ENCODE measurements around the gene LPAR3.
"Not testable (repeated sequence)": the region's sequence is repeated elsewhere in the genome, so short reads cannot be mapped to it uniquely, and the experiment has no call there.

The LPAR3 gene

GRCh38 chr1:84902727-84903126 lies 9.7 kb upstream of the LPAR3 start:
- DNase-seq = not testable (repeated sequence)

DNA sequence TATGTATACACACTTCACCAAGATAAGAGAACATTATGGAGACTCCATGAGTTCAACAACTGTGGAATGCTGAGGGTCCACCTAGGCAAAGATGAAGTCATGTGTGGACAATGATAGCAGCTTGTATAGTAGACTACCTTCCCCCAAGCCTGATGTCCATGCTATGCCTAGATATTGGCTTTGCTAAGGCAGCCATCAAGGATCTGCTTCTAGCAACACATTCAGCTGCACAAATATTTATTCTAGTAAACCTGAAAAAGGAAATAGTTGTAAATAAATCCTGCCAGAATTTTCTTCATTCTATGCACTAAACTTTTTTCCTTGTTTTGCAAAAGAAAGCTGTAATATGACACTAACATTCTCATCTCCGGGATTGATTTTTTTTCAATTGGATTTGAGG lies 7.0 kb upstream of the LPAR3 start:
- no peak for DNase-seq

DNA sequence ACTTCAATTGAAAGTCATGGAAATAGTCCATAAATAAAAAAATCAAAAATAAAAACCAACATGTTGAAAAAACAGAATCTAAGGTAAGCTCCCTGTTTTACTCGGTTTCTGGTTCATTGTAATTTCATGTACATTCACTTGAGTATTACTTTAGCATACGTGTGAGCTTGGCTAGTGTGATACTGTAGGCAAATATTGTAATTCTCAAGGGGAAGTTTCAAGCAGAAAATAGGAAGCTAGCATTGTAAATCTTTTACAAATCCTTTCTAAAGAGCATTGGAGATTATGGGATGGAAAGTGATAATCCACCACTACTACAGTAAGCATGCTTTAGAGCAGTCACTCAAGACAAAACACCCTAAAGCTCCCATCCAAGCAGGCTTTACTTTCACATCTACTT lies 3.3 kb upstream of the LPAR3 start:
- no peak for DNase-seq

DNA sequence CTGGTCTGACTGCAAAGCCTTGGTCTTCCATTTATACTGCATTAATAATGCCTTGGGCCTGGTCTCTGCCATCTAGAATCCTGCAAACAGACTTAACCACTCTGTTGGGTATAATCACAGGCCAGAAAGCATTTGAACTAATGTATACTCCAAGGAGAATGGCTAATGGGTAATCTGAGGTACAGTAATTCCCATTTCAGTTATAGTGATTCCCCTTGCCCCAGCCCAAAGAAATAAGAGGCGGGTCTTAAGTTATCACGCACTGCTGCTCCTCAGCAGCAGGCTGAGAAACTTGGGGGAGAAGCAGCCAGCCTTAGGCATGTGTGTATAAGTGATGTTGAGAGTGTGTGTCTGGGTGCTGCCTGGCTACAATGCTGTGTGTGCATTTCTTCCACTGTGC lies 2.4 kb downstream of the LPAR3 start:
- DNase-seq = no peak

DNA sequence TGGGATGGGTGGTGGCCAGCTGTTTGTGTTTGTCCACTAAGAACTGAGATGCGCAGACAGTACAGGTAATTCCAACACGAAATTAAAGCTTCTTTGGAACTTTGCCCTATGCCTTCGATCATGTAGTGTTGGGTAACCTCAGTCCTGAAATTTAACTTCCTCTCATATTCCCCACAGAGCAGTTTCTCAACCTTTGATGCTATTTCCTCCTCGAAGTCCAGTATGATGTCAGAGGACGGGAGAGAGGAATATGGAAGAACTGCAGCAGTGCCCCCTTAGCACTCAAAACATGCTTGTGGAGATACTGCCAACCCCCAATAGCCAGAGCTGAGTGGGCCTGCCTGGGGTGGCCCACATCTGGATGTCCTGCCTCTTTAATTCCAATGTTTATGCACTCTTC lies 3.6 kb downstream of the LPAR3 start:
- DNase-seq = no peak

DNA sequence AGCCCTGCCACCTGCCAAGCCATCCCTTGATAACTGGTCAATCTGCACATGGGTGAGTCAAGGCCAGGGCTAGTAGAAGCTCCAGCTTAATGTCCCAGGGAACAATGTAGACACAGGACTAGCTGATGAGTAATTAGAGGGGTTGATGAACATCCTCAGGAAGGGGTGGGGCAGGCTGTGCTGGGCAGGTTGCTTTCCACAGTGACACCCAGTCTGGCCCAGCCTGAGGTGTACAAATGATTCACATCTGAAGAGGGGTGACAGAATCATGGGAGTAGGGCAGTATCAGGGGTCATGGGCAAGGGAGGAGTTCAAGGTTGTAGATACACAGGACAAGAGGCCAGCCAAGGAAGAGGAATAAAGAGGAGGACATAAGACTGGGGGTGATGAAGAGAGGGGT lies 4.3 kb downstream of the LPAR3 start:
- no peak for DNase-seq

- no peak for DNase-seq
These were observed 5.6 kb downstream of the LPAR3 start for GRCh38 chr1:84887261-84887934.

DNA sequence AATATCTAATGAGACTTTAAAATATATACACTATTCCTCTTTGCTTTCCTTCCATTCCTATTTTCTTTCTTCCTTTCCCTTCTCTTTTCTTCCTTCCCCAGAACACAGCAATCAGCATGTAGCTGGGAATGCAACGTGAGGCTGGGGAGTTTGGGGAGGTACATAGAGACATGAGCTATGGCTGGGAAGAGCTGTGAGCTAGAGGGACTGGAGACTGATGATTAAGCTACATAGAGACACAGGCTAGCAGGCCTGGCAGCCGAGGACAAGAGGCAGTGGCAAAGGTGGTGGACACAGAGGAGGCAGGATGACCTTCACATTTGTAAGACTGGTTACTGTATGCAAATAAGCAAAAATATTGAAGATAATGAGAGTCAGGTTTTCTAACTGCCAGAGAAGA lies 7.5 kb downstream of the LPAR3 start:
- DNase-seq = no peak

- DNase-seq = no peak
These were observed 8.2 kb downstream of the LPAR3 start for GRCh38 chr1:84884671-84885389.

DNA sequence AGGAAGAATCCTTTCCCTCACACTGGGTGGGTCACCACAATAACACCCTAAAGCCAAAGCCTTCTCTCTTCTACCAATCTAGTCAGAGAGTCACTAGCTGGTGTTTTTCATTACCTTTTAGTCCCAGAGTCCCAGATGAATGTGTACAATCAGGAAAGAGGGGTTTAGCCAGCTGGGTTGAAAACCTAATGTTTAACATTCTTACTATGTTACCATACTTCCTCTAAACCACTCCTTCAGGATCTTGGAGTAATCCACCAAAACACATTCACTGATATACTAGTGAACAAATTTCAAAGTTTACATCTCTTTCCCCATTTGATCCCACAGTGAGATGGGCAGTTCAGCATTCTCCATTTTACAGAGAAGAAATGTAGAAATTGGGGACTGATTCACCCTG lies 9.7 kb downstream of the LPAR3 start:
- no peak for DNase-seq

DNA sequence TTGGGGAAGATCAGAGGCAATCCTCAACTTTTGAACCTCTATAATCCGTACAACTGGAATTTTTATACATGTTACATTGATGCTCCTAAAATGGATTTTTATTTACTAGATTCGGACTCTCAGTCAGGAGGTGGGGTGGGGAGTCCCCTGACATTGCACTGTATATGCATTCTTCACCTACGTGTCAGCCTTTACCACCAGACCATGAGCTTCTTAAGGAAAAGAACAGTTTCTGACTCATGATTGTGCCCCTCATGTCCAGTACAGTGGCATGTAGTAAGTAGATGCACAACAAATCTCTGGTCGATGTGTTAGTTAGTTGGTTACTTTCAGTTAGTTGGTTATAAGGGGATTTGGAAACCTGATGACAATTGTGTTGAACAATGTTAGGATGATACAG lies 15.4 kb downstream of the LPAR3 start:
- no peak for DNase-seq

- no peak for DNase-seq
These were observed 16.7 kb downstream of the LPAR3 start for GRCh38 chr1:84876353-84876752.

DNA sequence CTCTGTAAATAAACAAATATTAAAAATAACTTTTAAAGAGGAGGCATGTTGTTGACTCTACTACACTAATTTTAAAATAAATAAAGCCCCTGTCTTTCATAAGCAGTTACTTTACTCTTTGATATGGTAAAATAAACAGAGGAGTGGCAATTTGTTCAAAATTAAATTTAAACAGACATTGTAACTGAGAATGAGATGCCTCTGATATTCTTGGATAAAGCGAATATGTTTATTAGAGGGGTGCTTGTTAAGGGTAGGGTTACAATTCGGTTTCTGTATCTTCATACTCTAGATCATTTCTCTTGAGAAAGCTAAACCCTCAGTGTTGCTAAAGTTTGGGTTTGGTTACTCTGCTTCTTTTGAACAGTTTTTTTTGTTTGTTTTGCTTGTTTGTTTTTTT lies 19.6 kb downstream of the LPAR3 start:
- no peak for DNase-seq

DNA sequence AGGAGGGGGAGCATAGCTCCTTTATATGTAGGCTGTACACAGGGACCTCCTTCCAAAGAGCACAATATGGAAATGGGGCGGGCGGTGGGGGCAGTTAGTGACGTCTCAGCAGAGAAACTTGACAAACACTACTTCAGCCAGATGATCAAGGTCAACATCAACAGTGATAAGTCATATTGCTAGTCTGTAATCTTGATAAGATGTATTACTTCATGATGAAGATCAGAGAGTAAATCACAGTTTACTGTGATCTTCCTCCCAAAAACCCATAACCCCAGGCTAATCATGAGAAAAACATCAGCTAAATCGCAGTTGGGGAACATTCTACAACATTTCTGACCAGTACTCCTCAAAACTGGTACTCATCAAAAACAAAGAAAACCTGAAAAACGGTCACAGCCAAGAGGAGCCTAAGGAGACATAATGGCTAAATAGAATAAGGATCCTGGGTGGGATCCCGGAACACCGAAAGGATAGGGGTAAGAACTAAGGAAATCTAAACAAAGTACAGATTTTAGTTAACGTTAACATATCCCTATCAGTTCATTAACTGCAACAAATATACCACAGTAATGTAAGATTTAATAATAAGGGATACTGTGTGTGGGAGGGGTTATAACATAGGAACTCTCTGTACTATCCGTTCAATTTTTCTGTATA lies 20.2 kb downstream of the LPAR3 start:
- DNase-seq = no peak

DNA sequence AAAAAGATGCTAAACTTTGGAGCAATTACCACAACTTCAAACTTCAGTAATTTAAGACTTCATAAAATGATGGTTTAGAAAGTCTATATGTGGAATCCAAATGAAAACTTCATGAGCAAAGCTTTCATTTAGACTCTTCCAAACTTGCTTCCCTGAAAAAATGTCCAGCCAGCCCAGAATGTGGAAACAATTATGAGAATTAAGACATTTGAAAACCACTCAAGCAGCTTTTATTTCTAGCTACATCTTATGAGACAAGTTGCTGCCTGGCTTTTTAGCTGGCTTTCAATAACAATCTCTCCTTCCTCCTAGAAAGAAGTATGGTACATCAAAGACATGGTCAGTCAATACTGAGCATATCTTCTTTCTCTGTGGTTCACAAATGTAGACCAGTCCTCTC lies 21.8 kb downstream of the LPAR3 start:
- no peak for DNase-seq

DNA sequence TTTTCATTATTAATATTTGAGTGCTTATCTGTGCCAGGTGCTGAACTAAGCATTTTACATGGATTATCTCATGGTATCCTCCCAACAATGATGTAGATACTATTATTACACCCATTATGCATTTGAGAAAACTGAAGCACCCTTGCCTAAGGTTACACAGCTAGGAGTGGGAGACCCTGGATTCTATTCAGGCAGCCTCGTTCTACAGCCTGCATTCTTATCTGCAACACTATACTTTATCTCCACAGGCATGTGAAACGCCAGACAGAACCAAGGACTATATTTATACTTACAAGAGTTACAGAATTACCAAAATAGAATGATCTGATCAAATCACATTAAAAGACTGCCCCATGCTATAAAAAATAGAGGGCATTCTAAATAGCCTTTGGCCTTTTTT lies 22.4 kb downstream of the LPAR3 start:
- DNase-seq = no peak

- DNase-seq = no peak
These were observed 23.3 kb downstream of the LPAR3 start for GRCh38 chr1:84869720-84870119.

DNA sequence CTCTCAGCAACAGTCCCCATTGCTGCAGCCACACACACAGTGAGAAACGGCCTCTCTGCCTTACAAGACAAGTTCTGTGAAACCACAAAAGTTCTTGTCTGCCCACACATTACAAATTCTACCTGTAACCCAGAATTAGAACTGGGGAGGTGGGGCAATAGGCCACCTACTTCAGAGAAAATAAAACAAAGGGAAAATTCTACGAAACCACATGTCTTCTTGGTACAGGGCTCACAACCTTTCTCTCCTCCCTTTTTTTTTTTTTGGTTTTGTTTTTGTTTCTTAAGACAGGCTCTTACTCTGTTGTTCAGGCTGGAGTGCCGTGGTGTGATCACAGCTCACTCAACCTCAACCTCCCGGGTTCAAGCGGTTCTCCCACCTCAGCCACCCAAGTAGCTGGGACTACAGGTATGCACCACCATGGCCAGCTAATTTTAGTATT lies 30.2 kb downstream of the LPAR3 start:
- DNase-seq = no peak

DNA sequence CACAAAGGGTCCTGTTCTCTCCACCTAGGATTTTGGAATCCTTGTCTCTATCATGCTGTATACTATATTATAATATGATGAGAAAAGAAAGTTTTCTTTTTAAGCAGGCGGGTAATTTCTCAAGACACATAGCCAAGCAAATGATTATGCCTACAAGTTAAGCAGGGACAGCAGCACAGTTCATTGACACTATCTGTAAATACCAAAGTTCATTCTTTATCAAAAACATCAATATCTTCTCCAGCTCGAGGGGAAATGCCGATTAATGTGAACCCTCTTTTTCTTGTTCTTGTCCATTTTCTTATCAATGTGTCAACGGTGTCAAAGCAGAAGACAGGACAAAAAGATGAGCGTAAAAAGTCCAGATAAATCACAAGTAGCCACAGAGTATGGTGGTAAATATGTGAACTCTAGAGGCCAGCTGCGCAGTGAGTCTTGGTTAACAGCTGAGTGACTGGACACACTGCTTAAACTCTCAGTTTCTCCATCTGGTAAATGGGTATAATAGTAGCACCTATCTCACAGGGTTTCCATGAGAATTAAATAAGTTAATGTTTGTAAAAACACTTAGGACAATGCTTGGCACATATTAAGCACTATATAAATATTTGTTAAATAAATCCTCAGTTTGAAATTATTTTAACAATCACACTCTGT lies 30.9 kb downstream of the LPAR3 start:
- no peak for DNase-seq

- no peak for DNase-seq
These were observed 31.5 kb downstream of the LPAR3 start for GRCh38 chr1:84861516-84861915.

GRCh38 chr1:84859866-84860265 lies 33.1 kb downstream of the LPAR3 start:
- DNase-seq = no peak

DNA sequence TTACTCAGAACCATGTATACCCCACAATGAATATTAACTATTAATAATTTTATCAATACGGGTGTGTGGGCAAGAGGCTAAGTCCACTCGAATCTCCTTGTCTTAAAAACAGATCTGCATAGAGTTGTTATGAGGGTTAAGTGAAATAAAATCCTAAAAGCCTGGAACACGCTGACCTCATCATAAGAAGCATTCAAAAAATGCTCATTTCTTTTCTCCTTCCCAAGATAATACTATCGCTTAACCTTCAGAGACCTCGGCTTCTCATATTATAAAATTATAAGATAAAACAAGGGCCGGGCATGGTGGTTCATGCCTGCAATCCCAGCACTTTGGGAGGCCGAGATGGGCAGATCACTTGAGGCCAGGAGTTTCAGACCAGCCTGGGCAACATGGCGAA lies 35.1 kb downstream of the LPAR3 start:
- no peak for DNase-seq

GRCh38 chr1:84856726-84857270 lies 36.2 kb downstream of the LPAR3 start:
- no peak for DNase-seq
